GM12875 (cell line): ENCODE measurements around the gene RPRD1B.

ENCODE experiments used
- H3K4me3 ChIP-seq: one replicate; pipeline ENCODE4 v1.5.1; 2011; ENCODE audit warnings: low read depth, low read length, control low read depth
- TF ChIP-seq, protein P1 (sequence below): IDR thresholded peaks from 2 replicates; pipeline ENCODE4 v1.5.1; 2011; ENCODE audit warnings: low read depth, mild to moderate bottlenecking, control low read depth, inconsistent platforms, low read length, moderate library complexity, borderline replicate concordance; ENCODE audit not compliant: insufficient read depth

RPRD1B gene, protein sequence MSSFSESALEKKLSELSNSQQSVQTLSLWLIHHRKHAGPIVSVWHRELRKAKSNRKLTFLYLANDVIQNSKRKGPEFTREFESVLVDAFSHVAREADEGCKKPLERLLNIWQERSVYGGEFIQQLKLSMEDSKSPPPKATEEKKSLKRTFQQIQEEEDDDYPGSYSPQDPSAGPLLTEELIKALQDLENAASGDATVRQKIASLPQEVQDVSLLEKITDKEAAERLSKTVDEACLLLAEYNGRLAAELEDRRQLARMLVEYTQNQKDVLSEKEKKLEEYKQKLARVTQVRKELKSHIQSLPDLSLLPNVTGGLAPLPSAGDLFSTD

DNA sequence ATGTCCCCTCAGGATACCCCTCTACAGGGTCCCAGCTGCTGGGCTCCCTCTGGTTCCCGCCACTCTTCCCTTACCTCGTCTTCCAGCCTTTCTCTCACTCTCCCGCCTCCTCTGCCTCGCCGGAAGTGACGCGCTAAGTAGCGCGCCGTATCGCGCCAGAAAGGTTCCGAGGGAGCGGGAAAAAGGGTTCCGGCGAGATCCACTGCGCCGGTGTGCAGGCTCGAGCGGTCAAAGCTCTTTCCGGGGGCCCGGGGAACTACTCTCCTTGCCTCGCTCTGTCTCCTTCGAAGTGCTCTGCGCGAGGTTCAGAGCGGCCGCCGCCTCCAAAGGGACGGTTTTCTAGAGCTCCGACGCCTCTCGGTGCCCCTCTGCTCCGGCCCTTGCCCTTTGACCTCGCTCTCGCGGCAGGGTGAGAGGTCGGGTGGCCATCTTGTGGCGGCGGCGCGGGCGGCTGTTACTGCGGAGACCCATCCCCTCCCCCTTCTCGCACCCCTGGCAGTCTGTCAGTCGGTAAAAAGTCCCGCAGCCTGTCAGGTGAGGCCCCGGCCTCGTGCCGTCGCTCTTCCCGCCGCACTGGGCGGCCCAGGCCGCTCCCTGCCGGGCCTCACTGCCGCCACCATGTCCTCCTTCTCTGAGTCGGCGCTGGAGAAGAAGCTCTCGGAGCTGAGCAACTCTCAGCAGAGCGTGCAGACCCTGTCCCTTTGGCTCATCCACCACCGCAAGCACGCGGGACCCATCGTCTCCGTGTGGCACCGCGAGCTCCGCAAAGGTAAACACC is at the start of gene RPRD1B, which contains the start of gene TTI1:
Gene RPRD1B (plus strand): TSS at position 417 of the 778 bp plus-strand sequence. CDS start 202 bp downstream, at position 619.
Gene TTI1 (minus strand): TSS at position 127 of the 778 bp plus-strand sequence. CDS start 19,640 bp downstream, outside the sequence.
- TF ChIP-seq, protein P1, sequence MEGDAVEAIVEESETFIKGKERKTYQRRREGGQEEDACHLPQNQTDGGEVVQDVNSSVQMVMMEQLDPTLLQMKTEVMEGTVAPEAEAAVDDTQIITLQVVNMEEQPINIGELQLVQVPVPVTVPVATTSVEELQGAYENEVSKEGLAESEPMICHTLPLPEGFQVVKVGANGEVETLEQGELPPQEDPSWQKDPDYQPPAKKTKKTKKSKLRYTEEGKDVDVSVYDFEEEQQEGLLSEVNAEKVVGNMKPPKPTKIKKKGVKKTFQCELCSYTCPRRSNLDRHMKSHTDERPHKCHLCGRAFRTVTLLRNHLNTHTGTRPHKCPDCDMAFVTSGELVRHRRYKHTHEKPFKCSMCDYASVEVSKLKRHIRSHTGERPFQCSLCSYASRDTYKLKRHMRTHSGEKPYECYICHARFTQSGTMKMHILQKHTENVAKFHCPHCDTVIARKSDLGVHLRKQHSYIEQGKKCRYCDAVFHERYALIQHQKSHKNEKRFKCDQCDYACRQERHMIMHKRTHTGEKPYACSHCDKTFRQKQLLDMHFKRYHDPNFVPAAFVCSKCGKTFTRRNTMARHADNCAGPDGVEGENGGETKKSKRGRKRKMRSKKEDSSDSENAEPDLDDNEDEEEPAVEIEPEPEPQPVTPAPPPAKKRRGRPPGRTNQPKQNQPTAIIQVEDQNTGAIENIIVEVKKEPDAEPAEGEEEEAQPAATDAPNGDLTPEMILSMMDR, result no peak
- H3K4me3 ChIP-seq, result peak within 1 kb of the TSS; percentile 68

DNA sequence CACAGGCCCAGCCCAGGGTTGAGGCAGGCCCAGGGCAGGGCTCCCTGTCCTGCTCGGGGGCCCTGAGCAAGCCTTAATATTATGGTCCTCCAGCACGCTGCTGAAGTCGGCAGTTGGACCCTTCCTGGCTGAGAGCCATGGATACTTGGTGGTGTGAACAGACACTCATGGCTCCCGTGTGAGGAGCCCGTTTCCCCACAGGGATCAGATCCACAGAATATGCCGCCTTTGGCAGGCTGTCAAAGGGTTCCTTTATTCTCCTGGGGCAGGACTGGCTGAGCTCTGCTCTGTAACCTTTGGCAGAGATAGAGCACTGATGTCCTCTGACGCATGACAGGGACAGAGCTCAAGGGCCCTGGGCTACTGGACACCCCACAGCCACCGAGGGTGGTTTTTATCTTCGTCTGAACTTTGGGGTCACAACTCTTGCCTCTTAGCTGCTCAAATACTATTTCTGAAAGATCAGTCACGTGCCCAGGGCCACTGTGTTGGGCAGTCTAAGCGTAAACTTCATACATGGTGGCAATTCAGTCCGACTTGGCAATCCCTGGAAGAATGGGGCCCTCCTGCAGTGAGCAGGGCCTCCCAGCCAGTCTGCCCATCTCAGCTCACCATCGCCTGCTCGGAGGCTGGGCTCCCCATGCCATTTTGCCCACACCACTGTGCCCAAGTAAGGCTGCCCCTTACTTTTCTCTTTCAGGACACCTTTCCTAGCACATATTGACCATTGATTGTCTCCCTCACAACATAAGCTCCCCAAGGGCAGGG is 49.3 kb upstream of the RPRD1B start:
- TF ChIP-seq, protein P1, result no peak

DNA sequence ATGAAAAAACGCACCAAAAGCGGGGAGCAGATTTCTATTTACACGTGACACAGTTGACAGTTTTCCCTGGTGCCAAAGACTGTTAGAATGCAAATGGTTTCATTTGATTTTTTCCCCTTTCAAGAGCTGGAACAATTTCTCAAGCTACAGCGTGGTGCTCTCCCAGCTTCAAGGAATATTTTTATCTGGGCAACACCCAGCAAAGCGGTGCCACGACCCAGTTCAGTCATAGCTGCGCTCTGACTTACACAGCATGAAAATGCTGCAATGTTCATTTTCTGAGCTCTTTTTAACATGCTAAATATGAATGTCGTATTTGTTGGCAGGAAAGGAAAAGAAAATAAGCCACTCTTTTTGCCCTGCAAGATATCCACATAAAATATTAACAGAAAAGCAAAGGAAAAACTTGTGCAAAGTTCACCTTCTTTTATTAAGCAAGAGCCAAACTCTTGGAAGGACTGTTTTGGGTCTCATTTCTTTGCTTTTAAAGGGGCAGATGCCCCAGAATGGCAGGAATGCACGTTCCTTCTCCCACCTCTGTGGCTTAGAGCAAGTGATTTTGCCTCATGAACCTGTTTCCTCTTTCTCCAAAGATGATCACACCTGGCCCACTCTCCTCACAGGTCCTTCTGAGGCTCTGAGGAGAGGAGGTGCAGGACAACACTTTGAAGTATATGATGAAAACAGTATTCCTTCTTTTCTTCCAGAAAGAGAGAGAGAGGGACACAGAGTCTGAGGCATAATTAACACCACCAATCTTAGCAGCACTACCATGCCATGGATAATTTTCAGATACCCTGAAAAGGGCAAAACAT is 47.3 kb upstream of the RPRD1B start:
- no peak overlapping the region for H3K4me3 ChIP-seq
- TF ChIP-seq, protein P1, result no peak

More for the DNA sequence above, 49.3 kb upstream of the RPRD1B start:
- H3K4me3 ChIP-seq, result no peak overlapping the region

DNA sequence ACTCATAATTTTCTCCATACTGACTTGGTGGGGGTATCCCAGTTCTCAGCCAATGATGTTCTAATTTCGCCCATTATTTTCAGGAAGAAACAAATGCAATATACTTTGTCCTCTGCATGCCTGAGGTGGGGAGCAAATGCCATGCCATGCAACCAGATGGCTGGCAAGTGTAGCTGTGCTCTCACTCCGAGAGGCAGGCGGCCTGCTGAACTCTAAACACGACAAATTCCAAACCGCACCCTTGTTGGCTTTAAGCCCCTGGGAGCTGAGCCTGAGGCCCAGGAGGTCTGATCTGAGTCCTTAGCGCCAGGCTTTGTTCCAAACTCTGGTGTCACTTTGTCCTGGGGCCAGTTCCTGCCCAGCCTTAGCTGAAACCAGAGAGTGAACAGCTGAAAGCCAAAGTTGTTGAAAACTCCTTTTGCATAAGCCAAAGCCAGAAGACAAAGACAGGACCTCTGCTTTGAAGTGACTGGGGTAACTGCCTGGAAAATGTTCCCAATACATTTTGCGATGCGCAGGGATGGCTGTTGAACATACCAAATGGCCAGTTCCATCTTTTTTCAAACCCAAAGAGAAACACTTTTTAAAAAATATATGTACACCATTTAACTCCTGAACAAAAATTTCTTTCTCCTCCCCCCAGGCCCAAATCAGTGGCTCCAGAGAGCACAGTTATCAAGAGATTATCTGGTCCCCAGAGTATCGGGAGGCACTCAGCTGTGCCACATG is 46.5 kb upstream of the RPRD1B start:
- TF ChIP-seq, protein P1, result no peak
- H3K4me3 ChIP-seq, result no peak overlapping the region

DNA sequence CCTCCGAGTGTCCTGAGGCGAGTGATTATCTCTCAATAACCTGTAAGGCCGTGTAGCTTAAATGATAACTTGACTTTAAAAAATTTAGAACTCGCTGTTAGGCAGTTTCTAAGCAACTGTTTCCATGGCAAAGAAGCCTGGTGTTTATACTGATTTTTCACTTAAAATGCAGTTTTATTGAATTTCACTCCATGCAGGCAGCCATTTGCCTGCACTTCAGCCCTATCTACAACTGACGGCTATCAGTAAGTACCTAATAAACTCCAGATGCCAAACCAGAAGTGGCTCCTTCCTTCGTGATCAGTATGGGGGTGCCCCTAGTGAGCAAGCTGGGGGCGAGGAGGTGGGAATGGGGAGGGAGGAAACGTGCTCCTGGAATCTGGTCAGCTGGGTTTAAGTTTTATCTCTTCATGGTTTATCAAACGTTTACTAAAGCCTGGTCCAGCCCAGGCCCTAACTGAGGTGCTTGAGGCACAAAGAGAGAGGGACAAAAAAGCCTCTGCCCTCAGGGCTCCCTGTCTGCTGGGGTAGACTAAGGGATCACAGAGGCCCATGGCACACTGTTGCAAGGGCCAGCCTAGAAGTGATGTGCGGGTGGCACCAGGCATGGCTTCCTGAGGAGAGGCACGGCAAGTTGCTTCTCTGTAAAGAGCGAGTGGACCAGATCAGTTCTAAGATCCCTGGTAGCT is 45.8 kb upstream of the RPRD1B start:
- TF ChIP-seq, protein P1, result no peak
- H3K4me3 ChIP-seq, result no peak overlapping the region
